Astrocyte of the spinal cord (primary cell): ENCODE data around the gene CYB561D1.

Source experiments
- DNase-seq: peaks from one replicate; pipeline ENCODE4 v3.0.0; 2011; ENCODE audit warnings: low read depth, low spot score
- H3K4me3 ChIP-seq: 2 replicates; pipeline ENCODE4 v1.5.1; 2011; ENCODE audit warnings: low read depth, mild to moderate bottlenecking, low read length, moderate library complexity
- CTCF ChIP-seq: IDR thresholded peaks from 2 replicates; pipeline ENCODE4 v1.5.1; 2012; ENCODE audit warnings: low read depth, mild to moderate bottlenecking, low read length, inconsistent platforms
- in situ Hi-C: cut with HindIII; loops from 2 replicates; pipeline ENCODE4 v1.10.0; 2017; ENCODE audit warnings: low sequenced_read_pairs

The CYB561D1 gene

GRCh38 chr1:109499661-109500536 is 6.0 kb downstream of the CYB561D1 start:
- peak; percentile 55 for TF ChIP-seq CTCF
- no peak overlapping the region for H3K4me3 ChIP-seq
- DNase-seq: peak; percentile 52
- in situ Hi-C loops: no loop called here

- H3K4me3 ChIP-seq: no peak overlapping the region
- no peak for TF ChIP-seq CTCF
- DNase-seq: peak; percentile 43
- in situ Hi-C loops: no loop called here
Measured at GRCh38 chr1:109500941-109501381, 7.1 kb downstream of the CYB561D1 start.

- in situ Hi-C loops: no loop called here
- no peak for DNase-seq
- no peak for TF ChIP-seq CTCF
- H3K4me3 ChIP-seq: no peak overlapping the region
Measured at GRCh38 chr1:109501644-109502363, 7.9 kb downstream of the CYB561D1 start.

- no peak overlapping the region for H3K4me3 ChIP-seq
- in situ Hi-C loops: no loop called here
- DNase-seq: no peak
- TF ChIP-seq CTCF: no peak
Measured at GRCh38 chr1:109502364-109502851, 8.5 kb downstream of the CYB561D1 start.

- H3K4me3 ChIP-seq: no peak overlapping the region
- no peak for DNase-seq
- in situ Hi-C loops: no loop called here
- TF ChIP-seq CTCF: no peak
Measured at GRCh38 chr1:109503935-109504334, 10.0 kb downstream of the CYB561D1 start.

GRCh38 chr1:109504974-109505373 is 11.1 kb downstream of the CYB561D1 start:
- in situ Hi-C loops: no loop called here
- H3K4me3 ChIP-seq: no peak overlapping the region
- TF ChIP-seq CTCF: no peak
- DNase-seq: no peak
